K562 (cell line): ENCODE measurements around the gene ADAM15. TPM values are rescaled to one million over a fixed set of nuclear protein-coding genes. Genes with fewer than 3 reads are reported as not detected.

Source experiments
- ATAC-seq: fragments of 200-7000 bp; cut with Tn5 transposase; 3 replicates; pipeline ENCODE4 v1.9.1; 2020; ENCODE audit warnings: moderate library complexity
- BruUV-seq: library from RNA; stranded (reverse); fragments of 400-500 nt; replicated peaks from 2 replicates; lab custom pipeline; 2021; lab: Mats Ljungman, UMichigan
- CTCF ChIA-PET: fragments of 300-600 bp; formaldehyde crosslinking; extraction: SDS; loops from one replicate; lab custom pipeline; 2021; ENCODE audit warnings: low intra/inter-chr PET ratio; lab: Yijun Ruan, JAX
- POLR2A ChIA-PET: fragments of 300-600, 350-650 bp; sonication (Branson Sonifier 250); formaldehyde crosslinking; extraction: SDS; loops from one replicate; lab custom pipeline; 2021; ENCODE audit warnings: antibody characterized with exemption, inconsistent platforms; lab: Yijun Ruan, JAX
- DNase-seq, 4 experiments: peaks; one replicate each; pipeline versions ENCODE4 v3.0.0 to v3.0.0-alpha.2; 2011 to 2018; ENCODE audit warnings: low spot score in 3 of 4, mixed read lengths in 3 of 4; ENCODE audit errors: extremely low read depth in 1 of 4
- FAIRE-seq: peaks from 2 replicates; lab custom pipeline; 2011; peaks lifted over from hg19 to GRCh38; lab: Jason Lieb, UNC
- H2AFZ ChIP-seq: 2 replicates; pipeline ENCODE4 v1.6.0; 2011; ENCODE audit warnings: low read depth, low read length, control low read depth, inconsistent platforms
- H3K27ac ChIP-seq: fragments of 200-600 bp; 3 replicates; pipeline ENCODE4 v1.8.0; 2011; ENCODE audit warnings: low read depth, mild to moderate bottlenecking, control low read depth, inconsistent platforms, low read length, moderate library complexity, mixed read lengths; ENCODE audit errors: extremely low read depth
- H3K27me3 ChIP-seq, 2 experiments: fragments of 300-600 bp in 1 of 2; 2 replicates in 1 of 2; 3 replicates in 1 of 2; pipeline versions ENCODE4 v1.6.0 to v1.8.0; 2011; ENCODE audit warnings: inconsistent platforms in 2 of 2, low read length in 2 of 2, mild to moderate bottlenecking in 1 of 2, mixed read lengths in 1 of 2, moderate library complexity in 1 of 2; ENCODE audit not compliant: control insufficient read depth in 2 of 2, insufficient read depth in 2 of 2
- H3K36me3 ChIP-seq: fragments of 300-600 bp; 3 replicates; pipeline ENCODE4 v1.8.0; 2011; ENCODE audit warnings: mild to moderate bottlenecking, low read length, inconsistent platforms; ENCODE audit not compliant: control insufficient read depth, insufficient read depth
- H3K4me1 ChIP-seq, 2 experiments: fragments of 200-600 bp in 1 of 2; replicated peaks in 1 of 2; 2 replicates in 1 of 2; 3 replicates in 1 of 2; pipeline versions ENCODE4 v1.5.1 to v1.8.0; 2011; ENCODE audit warnings: inconsistent platforms in 2 of 2, low read length in 2 of 2, mild to moderate bottlenecking in 1 of 2, mixed read lengths in 1 of 2, moderate library complexity in 1 of 2; ENCODE audit not compliant: control insufficient read depth in 2 of 2, insufficient read depth in 2 of 2
- H3K4me2 ChIP-seq: 2 replicates; pipeline ENCODE4 v1.6.1; 2011; ENCODE audit warnings: low read length, control low read depth, inconsistent platforms, mixed read lengths; ENCODE audit not compliant: insufficient read depth
- H3K4me3 ChIP-seq: fragments of 200-600 bp; sonication (generic), shearing (Covaris generic); 2 replicates; pipeline ENCODE4 v1.5.1; 2016; ENCODE audit warnings: control low read depth, inconsistent platforms
- H3K79me2 ChIP-seq: fragments of 200-600 bp; 3 replicates; pipeline ENCODE4 v1.8.0; 2011; ENCODE audit warnings: low read length, inconsistent platforms; ENCODE audit not compliant: control insufficient read depth, insufficient read depth
- H3K9ac ChIP-seq, 2 experiments: 2 replicates each; pipeline versions ENCODE4 v1.6.0 to v1.6.1; 2011; ENCODE audit warnings: low read depth in 2 of 2, low read length in 2 of 2, control low read depth in 1 of 2, inconsistent platforms in 1 of 2, mild to moderate bottlenecking in 1 of 2, mixed read lengths in 1 of 2; ENCODE audit not compliant: insufficient read depth in 1 of 2
- H3K9me1 ChIP-seq: one replicate; pipeline ENCODE4 v1.6.0; 2011; ENCODE audit warnings: inconsistent platforms, mild to moderate bottlenecking, low read length, moderate library complexity; ENCODE audit not compliant: control insufficient read depth, insufficient read depth
- H3K9me3 ChIP-seq: replicated peaks from 2 replicates; pipeline ENCODE4 v1.5.1; 2011; ENCODE audit warnings: low read depth, low read length, inconsistent platforms; ENCODE audit not compliant: control insufficient read depth, insufficient read depth
- H4K20me1 ChIP-seq: replicated peaks from 2 replicates; pipeline ENCODE4 v1.6.1; 2011; ENCODE audit warnings: low read length, inconsistent platforms, mixed read lengths; ENCODE audit not compliant: control insufficient read depth, insufficient read depth
- CBX8 ChIP-seq: fragments of 200-600 bp; sonication (generic); IDR thresholded peaks from 2 replicates; pipeline ENCODE4 v1.6.1; 2012; ENCODE audit warnings: borderline replicate concordance, mixed run types, low read depth, mild to moderate bottlenecking, moderate library complexity, mixed read lengths, low read length, control low read depth, inconsistent platforms; ENCODE audit not compliant: poor library complexity, severe bottlenecking; ENCODE audit errors: extremely low read depth
- CTBP1 ChIP-seq: fragments of 450-650 bp; IDR thresholded peaks from 2 replicates; pipeline ENCODE4 v1.6.1; 2016; ENCODE audit warnings: borderline replicate concordance
- HMG20B ChIP-seq: fragments of 250-450 bp; sonication (Bioruptor Pico); IDR thresholded peaks from 2 replicates; pipeline ENCODE4 v1.5.0; 2021; ENCODE audit warnings: mild to moderate bottlenecking
- NCOA4 ChIP-seq: fragments of 450-650 bp; IDR thresholded peaks from 2 replicates; pipeline ENCODE4 v1.6.1; 2018; ENCODE audit warnings: mild to moderate bottlenecking; ENCODE audit not compliant: partially characterized antibody
- TRIM24 ChIP-seq, 2 experiments: fragments of 450-650 bp; IDR thresholded peaks; 2 replicates each; pipeline ENCODE4 v1.6.1; 2016
- ZNF830 ChIP-seq: fragments of 250-450 bp; sonication (Bioruptor Pico); IDR thresholded peaks from 2 replicates; pipeline ENCODE4 v1.5.0; 2021; ENCODE audit warnings: mild to moderate bottlenecking
- WGBS: fragments of 100-300 bp; shearing (Covaris generic); methylation state at CpG from one replicate; pipeline ENCODE4 v1.1.6; 2016; ENCODE audit warnings: low coverage, mixed read lengths; ENCODE audit not compliant: insufficient coverage; ENCODE audit errors: missing lambda C conversion rate; 5-methylcytosine and 5-hydroxymethylcytosine counted together
- in situ Hi-C: fragments of 300-500 bp; cut with MboI; formaldehyde crosslinking; loops from 4 replicates; pipeline ENCODE4 v1.15.0; 2018; ENCODE audit warnings: inconsistent platforms, mixed read lengths
- intact Hi-C: fragments of 100-400 bp; cut with micrococcal nuclease; formaldehyde crosslinking; loops from 2 replicates; pipeline ENCODE4 v1.14.2; 2022
- polyA plus RNA-seq, 8 experiments: library from polyadenylated mRNA; depleted of rRNA in 4 of 8; stranded (reverse) in 5 of 8; unstranded in 3 of 8; fragments of >200 nt; fragmentation: Nextera tagmentation in 2 of 8; fragmentation: Illumina TruSeq in 1 of 8; extraction: Ambion mirVana in 2 of 8; extraction: Trizol in 1 of 8; gene quantifications; 2 replicates each; pipeline versions ENCODE4 v1.2.1 to v1.2.3, GENCODE V29; 2011 to 2014; ENCODE audit warnings: inconsistent platforms in 1 of 8, missing spikeins in 1 of 8
- total RNA-seq, 7 experiments: library from RNA; depleted of rRNA in 6 of 7; stranded (reverse); fragments of >200 nt in 6 of 7; fragmentation: Illumina TruSeq in 2 of 7; extraction: Trizol in 2 of 7; gene quantifications; 2 replicates each; pipeline versions ENCODE4 v1.2.1 to v1.2.3, GENCODE V29; 2011 to 2021; ENCODE audit warnings: low replicate concordance in 1 of 7

Gene ADAM15
- total and polyA plus RNA-seq, 9 of the 15 experiments (the other 6 are each of a cell fraction or from before 2014, with no cell fraction given) = 0.69 to 72.3 (median 32.8) TPM

GRCh38 chr1:155038602-155039307, 12.4 kb upstream of the ADAM15 start:
- Histone ChIP-seq H3K4me2 (no peak overlapping the region), H2AFZ (peak overlapping the region; percentile 56; the same call in 1 of the 2 replicates), H3K9me3 (no peaks in the 10 kb centered on the region), H3K79me2 (no peaks in the 10 kb centered on the region), H4K20me1 (no peaks in the 10 kb centered on the region), H3K27me3 (peaks cover 0 to 15% of the 10 kb centered on the region in 2 experiments; a peak in 3 of 5 replicates), H3K36me3 (no peaks in the 10 kb centered on the region), H3K4me1 (peaks cover 3 to 9% of the 10 kb centered on the region in 2 experiments; a peak in 2 of 5 replicates), H3K9me1 (no peaks in the 10 kb centered on the region), H3K9ac (peak overlapping the region in 1 of 2 experiments; percentile 64; a peak in 2 of 4 replicates), H3K27ac (no peak overlapping the region), H3K4me3 (no peak overlapping the region)
- WGBS = 20% methylated on average over 8 of the region's 8 CpGs
- ATAC-seq (peak; percentile 59), DNase-seq (peak in 1 of 4 experiments; percentile 26), FAIRE-seq (peak; percentile 11)
- TF ChIP-seq NCOA4 = no peak
- no peak for TF ChIP-seq CBX8
- no peak for TF ChIP-seq CTBP1
- TF ChIP-seq ZNF830 (CRISPR knock-in tag) = no peak
- TF ChIP-seq TRIM24 (IDR thresholded peaks at IDR 0.05) = no peak
- TF ChIP-seq HMG20B = no peak
- CTCF ChIA-PET = no interaction called here
- no TSS peak for BruUV-seq
- intact Hi-C loops (no loop called here), in situ Hi-C loops (no loop called here)
- POLR2A ChIA-PET = interaction anchor here (0.6 kb wide), 2 partner anchors 15 to 688 kb away, joined by 3 read pairs; no protein-coding TSS in a partner anchor
